SH-SY5Y (cell line): Measurements from ENCODE around the gene MGAT4A.

Experiments
- GATA2 ChIP-seq: IDR thresholded peaks from 2 replicates; pipeline ENCODE4 v1.6.1; 2011; ENCODE audit warnings: mild to moderate bottlenecking, low read depth, low read length
- GATA3 ChIP-seq: IDR thresholded peaks from 2 replicates; pipeline ENCODE4 v1.6.1; 2011; ENCODE audit warnings: low read depth, mild to moderate bottlenecking, low read length, moderate library complexity

- TF ChIP-seq GATA3 (no peak), GATA2 (no peak)
These were observed 67.3 kb downstream of the MGAT4A start for GRCh38 chr2:98663511-98664090.
